ENCODE results near the gene MCM3AP. TPM values are rescaled to one million over a fixed set of nuclear protein-coding genes. Genes with fewer than 3 reads are reported as not detected.

MCM3AP gene
- total RNA-seq, 2 experiments from 2014 or later: 94.3 to 96.5 TPM

- ATAC-seq (ENCODE audit: poor library complexity): no peak
- Mint-ChIP-seq H3K9me3 (no peaks in the 10 kb centered on the region), H3K4me1 (ENCODE audit: low read depth) (peaks cover 57% of the 10 kb centered on the region), H3K27ac (peak overlapping the region; percentile 65), H3K36me3 (ENCODE audit: low read depth) (peaks cover 62% of the 10 kb centered on the region), H3K4me3 (peak overlapping the region; percentile 71), H3K27me3 (no peaks in the 10 kb centered on the region)
- Histone ChIP-seq H3K4me1 (ENCODE audit: insufficient read depth, low read length) (peaks cover 57% of the 10 kb centered on the region), H3K4me3 (ENCODE audit: low read length) (no peak overlapping the region), H3K9me3 (ENCODE audit: control insufficient read depth in 1 of 2, insufficient read depth in 1 of 2, low read length in 2 of 2) (no peaks in the 10 kb centered on the region), H3K27me3 (ENCODE audit: control insufficient read depth in 1 of 2, insufficient read depth in 2 of 2, low read length in 2 of 2) (no peaks in the 10 kb centered on the region), H3K36me3 (ENCODE audit: insufficient read depth, low read length) (peaks cover 42% of the 10 kb centered on the region), H3K27ac (ENCODE audit: low read depth in 1 of 2, low read length in 2 of 2) (no peak overlapping the region)
- intact Hi-C loops (cut with DNase I, micrococcal nuclease): loop anchor here (2.0 to 10.0 kb wide), 4 partner anchors 59 to 309 kb away; partner anchors contain the start of gene LSS (in 1 of the 2)
- DNase-seq: no peak
- POLR2A ChIA-PET: no interaction called here
- CTCF ChIA-PET: interaction anchor here (0.6 to 2.0 kb wide), 2 partner anchors 30 to 41 kb away, joined by 3 to 6 read pairs; a partner anchor contains a TSS
- no peak for TF ChIP-seq CTCF (IDR thresholded peaks at IDR 0.05)
Observed at GRCh38 chr21:46284077-46284644, 1.2 kb downstream of the MCM3AP start.

- H3K4me3 ChIP-seq (ENCODE audit: low read length): no peak overlapping the region
- H3K27me3 ChIP-seq (ENCODE audit: control insufficient read depth in 1 of 2, insufficient read depth in 2 of 2, low read length in 2 of 2): no peaks in the 10 kb centered on the region
- intact Hi-C loops (cut with DNase I, micrococcal nuclease): no loop called here
- POLR2A ChIA-PET: no interaction called here
- Mint-ChIP-seq H3K9me3 (no peaks in the 10 kb centered on the region), H3K27ac (no peak overlapping the region), H3K4me3 (no peak overlapping the region), H3K27me3 (no peaks in the 10 kb centered on the region), H3K4me1 (ENCODE audit: low read depth) (peaks cover 7% of the 10 kb centered on the region), H3K36me3 (ENCODE audit: low read depth) (peaks cover 79% of the 10 kb centered on the region)
- no peak for DNase-seq
- no peak for TF ChIP-seq CTCF (IDR thresholded peaks at IDR 0.05)
- no peak for ATAC-seq (ENCODE audit: poor library complexity)
- peaks cover 4% of the 10 kb centered on the region for H3K4me1 ChIP-seq (ENCODE audit: insufficient read depth, low read length)
- CTCF ChIA-PET: no interaction called here
- H3K36me3 ChIP-seq (ENCODE audit: insufficient read depth, low read length): peaks cover 90% of the 10 kb centered on the region
- H3K27ac ChIP-seq (ENCODE audit: low read depth in 1 of 2, low read length in 2 of 2): no peak overlapping the region
- H3K9me3 ChIP-seq (ENCODE audit: control insufficient read depth in 1 of 2, insufficient read depth in 1 of 2, low read length in 2 of 2): no peaks in the 10 kb centered on the region
Observed at GRCh38 chr21:46274797-46275390, 10.5 kb downstream of the MCM3AP start.

- peak overlapping the region; percentile 39 for H3K27ac Mint-ChIP-seq
- Histone ChIP-seq H3K27me3 (ENCODE audit: control insufficient read depth in 1 of 2, insufficient read depth in 2 of 2, low read length in 2 of 2) (no peaks in the 10 kb centered on the region), H3K4me1 (ENCODE audit: insufficient read depth, low read length) (no peaks in the 10 kb centered on the region), H3K36me3 (ENCODE audit: insufficient read depth, low read length) (peaks cover 94% of the 10 kb centered on the region), H3K9me3 (ENCODE audit: control insufficient read depth in 1 of 2, insufficient read depth in 1 of 2, low read length in 2 of 2) (no peaks in the 10 kb centered on the region), H3K4me3 (ENCODE audit: low read length) (no peak overlapping the region), H3K27ac (ENCODE audit: low read depth in 1 of 2, low read length in 2 of 2) (no peak overlapping the region)
- no peak for DNase-seq
- no peak for TF ChIP-seq CTCF (IDR thresholded peaks at IDR 0.05)
- CTCF ChIA-PET: no interaction called here
- H3K9me3 Mint-ChIP-seq: no peaks in the 10 kb centered on the region
- H3K27me3 Mint-ChIP-seq: no peaks in the 10 kb centered on the region
- peaks cover 78% of the 10 kb centered on the region for H3K36me3 Mint-ChIP-seq (ENCODE audit: low read depth)
- POLR2A ChIA-PET: no interaction called here
- no peak overlapping the region for H3K4me3 Mint-ChIP-seq
- H3K4me1 Mint-ChIP-seq (ENCODE audit: low read depth): no peaks in the 10 kb centered on the region
- intact Hi-C loops (cut with DNase I, micrococcal nuclease): no loop called here
- no peak for ATAC-seq (ENCODE audit: poor library complexity)
Observed at GRCh38 chr21:46273341-46273740, 12.1 kb downstream of the MCM3AP start.

All from CD4-positive, alpha-beta T cell (primary cell).